Endothelial cell of umbilical vein (primary cell): ENCODE data around the gene PI4KA. TPM values are rescaled to one million over a fixed set of nuclear protein-coding genes. Genes with fewer than 3 reads are reported as not detected.

Source experiments
- BruUV-seq: library from RNA; stranded (reverse); fragments of 400-500 nt; replicated peaks from 2 replicates; lab custom pipeline; 2021; lab: Mats Ljungman, UMichigan
- CTCF ChIA-PET: fragments of 300-600, 350-600 bp; sonication (Branson Sonifier 250); formaldehyde crosslinking; loops from one replicate; lab custom pipeline; 2021; ENCODE audit warnings: antibody characterized with exemption, inconsistent platforms; lab: Charles Lee
- POLR2A ChIA-PET: fragments of 300-600, 350-600 bp; sonication (Branson Sonifier 250); formaldehyde crosslinking; loops from one replicate; lab custom pipeline; 2021; ENCODE audit warnings: antibody characterized with exemption, inconsistent platforms; lab: Charles Lee
- DNase-seq: peaks from one replicate; pipeline ENCODE4 v3.0.0-alpha.2; 2011; ENCODE audit warnings: low read depth, low spot score
- FAIRE-seq: peaks from 2 replicates; lab custom pipeline; 2011; peaks lifted over from hg19 to GRCh38; lab: Jason Lieb, UNC
- H2AFZ ChIP-seq: 2 replicates; pipeline ENCODE4 v1.6.0; 2012; ENCODE audit warnings: low read depth, low read length, control low read depth, inconsistent platforms
- H3K27ac ChIP-seq: 2 replicates; pipeline ENCODE4 v1.5.1; 2011; ENCODE audit warnings: low read depth, mild to moderate bottlenecking, control low read depth, low read length, moderate library complexity; ENCODE audit not compliant: insufficient read depth
- H3K27me3 ChIP-seq, 2 experiments: 2 replicates each; pipeline versions ENCODE4 v1.6.0 to v1.6.1; 2011; ENCODE audit warnings: low read length in 2 of 2, mixed read lengths in 1 of 2; ENCODE audit not compliant: control insufficient read depth in 2 of 2, insufficient read depth in 2 of 2
- H3K36me3 ChIP-seq, 2 experiments: 2 replicates in 1 of 2; 3 replicates in 1 of 2; pipeline ENCODE4 v1.5.1; 2011; ENCODE audit warnings: low read length in 2 of 2, mild to moderate bottlenecking in 1 of 2, moderate library complexity in 1 of 2; ENCODE audit not compliant: control insufficient read depth in 2 of 2, insufficient read depth in 2 of 2; ENCODE audit errors: extremely low read depth in 1 of 2
- H3K4me1 ChIP-seq: 3 replicates; pipeline ENCODE4 v1.5.1; 2011; ENCODE audit warnings: mild to moderate bottlenecking, low read length; ENCODE audit not compliant: control insufficient read depth, insufficient read depth; ENCODE audit errors: extremely low read depth
- H3K4me2 ChIP-seq: 2 replicates; pipeline ENCODE4 v1.6.1; 2011; ENCODE audit warnings: low read length, control low read depth, mixed read lengths; ENCODE audit not compliant: insufficient read depth
- H3K4me3 ChIP-seq, 3 experiments: fragments of 200-600 bp in 1 of 3; sonication (generic), shearing (Covaris generic) in 1 of 3; replicated peaks in 1 of 3; 2 replicates each; pipeline ENCODE4 v1.5.1; 2011 to 2016; ENCODE audit warnings: control low read depth in 3 of 3, low read length in 3 of 3, mild to moderate bottlenecking in 2 of 3, inconsistent platforms in 1 of 3, low read depth in 1 of 3, moderate library complexity in 1 of 3; ENCODE audit not compliant: insufficient read depth in 1 of 3
- H3K79me2 ChIP-seq: 2 replicates; pipeline ENCODE4 v1.6.0; 2012; ENCODE audit warnings: low read length, inconsistent platforms; ENCODE audit not compliant: control insufficient read depth, insufficient read depth
- H3K9ac ChIP-seq: replicated peaks from 2 replicates; pipeline ENCODE3; 2011; ENCODE audit warnings: low read length, control low read depth; ENCODE audit not compliant: insufficient read depth; ENCODE audit errors: extremely low read depth
- H3K9me1 ChIP-seq: replicated peaks from 3 replicates; pipeline ENCODE4 v1.6.0; 2011; ENCODE audit warnings: mild to moderate bottlenecking, low read length; ENCODE audit not compliant: control insufficient read depth, insufficient read depth; ENCODE audit errors: extremely low read depth
- H3K9me3 ChIP-seq: replicated peaks from 2 replicates; pipeline ENCODE4 v1.5.1; 2012; ENCODE audit warnings: low read length, inconsistent platforms; ENCODE audit not compliant: control insufficient read depth, insufficient read depth
- H4K20me1 ChIP-seq: replicated peaks from 2 replicates; pipeline ENCODE3; 2011; ENCODE audit warnings: mild to moderate bottlenecking, low read length; ENCODE audit not compliant: control insufficient read depth, insufficient read depth; ENCODE audit errors: extremely low read depth
- CTCF ChIP-seq, 2 donors: IDR thresholded peaks; 1 replicate in 1 of 2; 2 replicates in 1 of 2; pipeline ENCODE4 v1.5.1; 2011; ENCODE audit warnings: low read length in 2 of 2, mild to moderate bottlenecking in 2 of 2, moderate library complexity in 2 of 2, control low read depth in 1 of 2, inconsistent platforms in 1 of 2, low read depth in 1 of 2; ENCODE audit not compliant: insufficient read depth in 1 of 2; ENCODE audit errors: extremely low read depth in 1 of 2
- EZH2 ChIP-seq: IDR thresholded peaks from 2 replicates; pipeline ENCODE4 v1.6.1; 2012; ENCODE audit warnings: borderline replicate concordance, low read depth, mild to moderate bottlenecking, moderate library complexity, low read length, inconsistent platforms; ENCODE audit not compliant: severe bottlenecking
- FOS ChIP-seq: IDR thresholded peaks from 2 replicates; pipeline ENCODE4 v1.6.1; 2011; ENCODE audit warnings: mild to moderate bottlenecking, low read length, moderate library complexity, borderline replicate concordance; ENCODE audit not compliant: insufficient read depth
- GATA2 ChIP-seq: IDR thresholded peaks from 2 replicates; pipeline ENCODE4 v1.7.0; 2011; ENCODE audit warnings: low read depth, mild to moderate bottlenecking, moderate library complexity, mixed read lengths, low read length; ENCODE audit not compliant: insufficient read length, insufficient read depth
- MYC ChIP-seq: IDR thresholded peaks from one replicate; pipeline ENCODE4 v1.6.1; 2011; ENCODE audit warnings: mild to moderate bottlenecking, low read depth, low read length
- POLR2AphosphoS5 ChIP-seq: IDR thresholded peaks from 2 replicates; pipeline ENCODE4 v1.6.1; 2012; ENCODE audit warnings: low read depth, mild to moderate bottlenecking, control low read depth, low read length, moderate library complexity; ENCODE audit not compliant: insufficient read depth
- dilution Hi-C: fragments of 300-500 bp; cut with MboI; formaldehyde crosslinking; loops from one replicate; pipeline ENCODE4 v1.15.0; 2019; ENCODE audit warnings: low sequenced_read_pairs; ENCODE audit not compliant: extremely low pct_ligation_motif_present
- intact Hi-C: fragments of 100-400 bp; cut with micrococcal nuclease; formaldehyde crosslinking; loops from one replicate; pipeline ENCODE4 v1.10.0; 2022
- polyA plus RNA-seq, 4 experiments: library from polyadenylated mRNA; depleted of rRNA in 3 of 4; stranded (reverse) in 3 of 4; unstranded in 1 of 4; fragments of >200 nt; gene quantifications; 2 replicates each; pipeline versions ENCODE4 v1.2.1 to v1.2.3, GENCODE V29; 2011 to 2012; ENCODE audit warnings: missing spikeins in 1 of 4
- total RNA-seq: library from RNA; stranded (reverse); gene quantifications from 2 replicates; pipeline ENCODE4 v1.2.3, GENCODE V29; 2021

PI4KA gene
- total and polyA plus RNA-seq, 2 donors (not counting 3 experiments of a cell fraction or from before 2014, with no cell fraction given) = 28.9 to 56.4 TPM

- no peak for FAIRE-seq
- intact Hi-C loops = no loop called here
Observed at GRCh38 chr22:20881231-20881630, 22.6 kb upstream of the PI4KA start.

DNA sequence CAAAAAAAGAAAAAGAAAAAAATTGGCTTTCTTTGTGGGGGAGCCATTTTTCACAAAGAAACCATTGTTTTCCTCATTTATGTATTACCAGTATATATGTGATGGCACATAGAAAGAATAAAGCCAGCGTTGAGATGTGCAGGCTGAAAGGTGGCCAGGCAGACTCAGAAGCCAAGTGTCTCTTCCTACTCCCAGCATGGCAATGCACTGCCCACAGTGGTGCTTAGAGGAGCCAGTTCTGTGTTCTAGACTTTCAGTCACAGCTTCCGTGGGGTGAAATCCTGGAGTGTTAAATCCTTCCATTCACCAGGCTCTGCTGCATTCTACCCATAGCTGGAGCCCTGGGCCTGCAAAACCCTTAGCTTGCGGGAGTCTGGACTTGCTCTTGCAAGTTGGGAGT, 19.1 kb upstream of the PI4KA start:
- ChIA-PET CTCF (no interaction called here), POLR2A (no interaction called here)
- Histone ChIP-seq H4K20me1 (no peaks in the 10 kb centered on the region), H3K4me1 (no peaks in the 10 kb centered on the region), H3K4me3 (no peak overlapping the region), H3K36me3 (peaks cover 0 to 19% of the 10 kb centered on the region in 2 experiments), H3K9ac (no peak overlapping the region), H3K27ac (no peak overlapping the region), H2AFZ (no peak overlapping the region), H3K27me3 (no peaks in the 10 kb centered on the region), H3K9me1 (no peaks in the 10 kb centered on the region), H3K4me2 (no peak overlapping the region), H3K79me2 (no peaks in the 10 kb centered on the region), H3K9me3 (no peaks in the 10 kb centered on the region)
- DNase-seq (no peak), FAIRE-seq (no peak)
- no TSS peak for BruUV-seq
- intact Hi-C loops = no loop called here
- dilution Hi-C loops = no loop called here
- TF ChIP-seq POLR2AphosphoS5 (no peak), EZH2 (no peak), MYC (no peak), GATA2 (no peak)

More at GRCh38 chr22:20881231-20881630, 22.6 kb upstream of the PI4KA start:
- H2AFZ ChIP-seq = no peak overlapping the region
- no peak overlapping the region for H3K9ac ChIP-seq
- H3K36me3 ChIP-seq = peaks cover 0 to 13% of the 10 kb centered on the region in 2 experiments
- no TSS peak for BruUV-seq
- no peaks in the 10 kb centered on the region for H3K79me2 ChIP-seq
- no peaks in the 10 kb centered on the region for H3K9me1 ChIP-seq
- H3K9me3 ChIP-seq = no peaks in the 10 kb centered on the region
- ChIA-PET CTCF (interaction anchor here (0.8 to 1.3 kb wide), 3 partner anchors 10 to 79 kb away, joined by 3 read pairs; no protein-coding TSS in a partner anchor), POLR2A (no interaction called here)
- TF ChIP-seq FOS = no peak
- no peak for TF ChIP-seq EZH2
- TF ChIP-seq CTCF (IDR thresholded peaks at IDR 0.05; ENCODE audit: extremely low read depth in 1 of 2, insufficient read depth in 1 of 2, low read depth in 1 of 2, low read length in 2 of 2) = no peak
- no peaks in the 10 kb centered on the region for H3K27me3 ChIP-seq
- no peaks in the 10 kb centered on the region for H4K20me1 ChIP-seq
- dilution Hi-C loops = no loop called here
- H3K4me2 ChIP-seq = no peak overlapping the region
- no peak for DNase-seq
- H3K27ac ChIP-seq = no peak overlapping the region
- H3K4me3 ChIP-seq = no peak overlapping the region
- H3K4me1 ChIP-seq = no peaks in the 10 kb centered on the region
